ENCODE data around the gene BAIAP3. TPM values are rescaled to one million over a fixed set of nuclear protein-coding genes. Genes with fewer than 3 reads are reported as not detected.

BAIAP3 gene
- polyA plus RNA-seq, 1 experiment: 0.19 TPM

DNA sequence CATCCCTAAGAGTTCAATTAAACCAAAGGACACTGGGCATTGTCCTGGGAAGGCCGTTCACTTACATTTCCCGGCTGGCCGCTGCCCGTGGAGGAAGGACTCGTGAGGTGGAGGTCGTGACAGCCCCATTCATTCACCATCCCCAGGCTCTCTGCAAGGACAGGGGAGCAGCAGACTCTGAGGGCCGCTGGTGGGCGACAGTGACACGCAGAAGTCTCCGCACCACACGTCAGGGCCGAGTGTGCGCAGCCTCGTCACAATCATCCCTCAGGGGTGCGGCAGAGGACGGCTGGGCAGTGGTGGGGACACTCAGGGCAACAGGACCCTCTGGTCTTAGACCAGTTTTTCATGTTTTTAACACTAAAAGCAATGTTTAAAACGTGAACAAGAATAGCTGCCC lies 59.4 kb downstream of the BAIAP3 start:
- DNase-seq (ENCODE audit: low read depth, low spot score): no peak
- H3K4me3 ChIP-seq (ENCODE audit: low read depth, low read length): no peak overlapping the region
- no peak overlapping the region for H3K27ac ChIP-seq (ENCODE audit: low read depth, low read length)
- no peaks in the 10 kb centered on the region for H3K27me3 ChIP-seq (ENCODE audit: control insufficient read depth, insufficient read depth, low read length)
- H3K9me3 ChIP-seq (ENCODE audit: control insufficient read depth, insufficient read depth, low read length): no peaks in the 10 kb centered on the region
- TF ChIP-seq, protein P1, sequence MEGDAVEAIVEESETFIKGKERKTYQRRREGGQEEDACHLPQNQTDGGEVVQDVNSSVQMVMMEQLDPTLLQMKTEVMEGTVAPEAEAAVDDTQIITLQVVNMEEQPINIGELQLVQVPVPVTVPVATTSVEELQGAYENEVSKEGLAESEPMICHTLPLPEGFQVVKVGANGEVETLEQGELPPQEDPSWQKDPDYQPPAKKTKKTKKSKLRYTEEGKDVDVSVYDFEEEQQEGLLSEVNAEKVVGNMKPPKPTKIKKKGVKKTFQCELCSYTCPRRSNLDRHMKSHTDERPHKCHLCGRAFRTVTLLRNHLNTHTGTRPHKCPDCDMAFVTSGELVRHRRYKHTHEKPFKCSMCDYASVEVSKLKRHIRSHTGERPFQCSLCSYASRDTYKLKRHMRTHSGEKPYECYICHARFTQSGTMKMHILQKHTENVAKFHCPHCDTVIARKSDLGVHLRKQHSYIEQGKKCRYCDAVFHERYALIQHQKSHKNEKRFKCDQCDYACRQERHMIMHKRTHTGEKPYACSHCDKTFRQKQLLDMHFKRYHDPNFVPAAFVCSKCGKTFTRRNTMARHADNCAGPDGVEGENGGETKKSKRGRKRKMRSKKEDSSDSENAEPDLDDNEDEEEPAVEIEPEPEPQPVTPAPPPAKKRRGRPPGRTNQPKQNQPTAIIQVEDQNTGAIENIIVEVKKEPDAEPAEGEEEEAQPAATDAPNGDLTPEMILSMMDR (IDR thresholded peaks at IDR 0.05; ENCODE audit: low read depth, low read length): no peak
- POLR2A ChIA-PET: no interaction called here
- CTCF ChIA-PET: no interaction called here

DNA sequence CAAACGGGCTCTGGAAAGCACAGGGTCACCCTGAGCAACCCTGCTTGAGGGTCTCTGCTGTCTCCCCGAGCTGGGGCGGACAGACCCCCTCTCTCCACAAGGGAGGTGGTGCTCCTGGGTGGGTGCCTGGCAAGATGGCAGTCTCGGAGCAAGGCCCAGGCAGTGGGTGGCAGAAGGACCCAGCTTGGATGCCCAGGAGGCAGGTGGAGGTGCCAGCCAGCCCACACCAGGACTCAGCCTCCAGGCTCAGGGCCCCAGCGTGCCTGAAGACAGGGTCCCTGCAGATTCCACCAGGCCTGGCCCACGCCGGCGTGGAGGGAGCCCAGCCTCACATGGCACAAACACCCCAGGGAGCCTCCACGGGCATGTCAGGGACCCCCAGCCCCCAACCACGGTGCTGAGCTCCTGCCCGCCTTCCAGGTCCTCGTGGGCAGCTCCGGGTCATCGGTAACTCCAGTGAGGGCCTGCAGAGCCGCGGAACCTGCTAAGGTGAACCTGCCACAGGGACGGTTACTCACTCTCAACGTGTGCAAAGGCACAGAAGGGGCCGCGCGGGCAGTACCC lies 60.2 kb downstream of the BAIAP3 start:
- CTCF ChIA-PET: no interaction called here

DNA sequence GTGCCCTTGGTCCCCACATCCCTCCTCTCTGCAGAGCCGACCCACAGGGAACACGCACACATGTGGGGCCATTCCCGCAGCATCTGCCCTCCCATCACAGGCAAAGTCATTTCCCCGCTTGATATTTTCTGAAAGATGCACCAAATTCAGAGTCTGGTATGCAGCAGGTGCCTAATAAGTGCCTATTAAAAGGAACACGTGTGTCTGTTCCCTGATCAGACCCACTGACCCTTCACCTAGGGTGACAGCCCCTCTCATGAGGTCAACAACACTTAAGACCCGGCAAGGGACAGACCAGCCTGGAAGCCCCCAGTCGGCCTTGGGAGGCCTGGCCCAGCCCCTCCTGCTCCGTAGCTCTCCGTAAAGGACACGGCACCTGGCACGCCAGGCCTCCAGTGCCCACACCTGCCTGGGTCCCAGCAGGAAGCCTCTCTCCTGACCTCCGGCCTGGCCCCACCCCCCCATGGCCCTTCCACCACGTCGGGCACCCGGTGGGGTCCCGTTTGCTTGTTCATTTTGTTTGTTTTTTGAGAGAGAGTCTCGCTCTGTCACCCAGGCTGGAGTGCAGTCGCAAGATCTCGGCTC lies 61.0 kb downstream of the BAIAP3 start:
- ChIA-PET POLR2A (no interaction called here), CTCF (no interaction called here)
- Histone ChIP-seq H3K4me3 (ENCODE audit: low read depth, low read length) (no peak overlapping the region), H3K27ac (ENCODE audit: low read depth, low read length) (no peak overlapping the region), H3K9me3 (ENCODE audit: control insufficient read depth, insufficient read depth, low read length) (no peaks in the 10 kb centered on the region; the same call in 1 of the 2 replicates), H3K27me3 (ENCODE audit: control insufficient read depth, insufficient read depth, low read length) (no peaks in the 10 kb centered on the region)
- TF ChIP-seq, protein P1 (IDR thresholded peaks at IDR 0.05; ENCODE audit: low read depth, low read length): no peak
- no peak for DNase-seq (ENCODE audit: low read depth, low spot score)

More for the DNA sequence above, 60.2 kb downstream of the BAIAP3 start:
- POLR2A ChIA-PET: no interaction called here
- Histone ChIP-seq H3K4me3 (ENCODE audit: low read depth, low read length) (no peak overlapping the region), H3K27ac (ENCODE audit: low read depth, low read length) (no peak overlapping the region), H3K27me3 (ENCODE audit: control insufficient read depth, insufficient read depth, low read length) (no peaks in the 10 kb centered on the region), H3K9me3 (ENCODE audit: control insufficient read depth, insufficient read depth, low read length) (no peaks in the 10 kb centered on the region; the same call in 1 of the 2 replicates)
- DNase-seq (ENCODE audit: low read depth, low spot score): no peak
- TF ChIP-seq, protein P1 (IDR thresholded peaks at IDR 0.05; ENCODE audit: low read depth, low read length): no peak

DNA sequence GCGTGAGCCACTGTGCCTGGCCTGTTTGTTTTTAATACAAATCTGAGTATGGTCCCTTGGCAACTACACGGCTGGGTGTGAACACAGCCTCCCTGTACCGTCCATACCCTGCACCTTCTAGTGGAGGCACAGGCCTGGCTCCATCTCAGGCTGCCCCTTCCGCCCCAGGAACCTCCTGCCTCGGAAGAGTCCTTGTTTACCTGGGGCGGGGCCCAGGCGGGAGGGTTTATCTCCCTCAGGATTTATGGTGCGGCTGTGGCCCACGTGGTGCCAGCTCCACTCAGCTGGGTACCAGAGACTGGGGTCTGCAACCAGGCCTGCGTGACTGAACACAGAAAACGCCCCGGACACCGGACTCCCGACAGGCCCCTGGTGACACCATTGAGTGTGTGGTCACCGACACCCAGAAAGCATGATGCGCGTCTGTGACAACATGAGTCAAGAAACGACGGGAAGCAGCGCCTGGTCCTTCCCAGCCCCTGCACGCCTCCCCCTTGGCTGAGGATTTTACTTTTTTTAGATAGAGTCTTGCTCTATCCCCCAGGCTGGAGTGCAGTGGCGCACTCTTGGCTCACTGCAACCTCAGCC lies 62.1 kb downstream of the BAIAP3 start:
- POLR2A ChIA-PET: no interaction called here

DNA sequence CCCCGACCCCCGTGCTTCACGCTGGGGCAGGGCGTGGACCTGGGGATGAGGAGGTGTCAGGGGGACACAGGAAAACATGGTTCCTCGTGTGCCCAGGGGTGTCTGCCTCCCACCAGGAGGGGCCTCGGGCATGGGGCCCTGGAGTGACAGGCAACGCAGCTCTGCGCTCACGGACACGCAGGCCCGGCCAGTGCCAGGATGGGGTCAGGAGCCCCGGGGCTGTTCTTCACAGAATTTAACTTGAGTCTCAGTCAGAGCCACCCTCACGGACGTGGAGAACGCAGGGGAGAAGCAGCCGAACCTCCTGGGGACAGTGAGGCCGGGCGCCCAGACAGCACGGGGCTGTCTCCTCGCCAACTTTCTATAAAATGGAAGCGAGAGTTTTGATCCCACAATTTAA lies 64.3 kb downstream of the BAIAP3 start:
- no peak overlapping the region for H3K4me3 ChIP-seq (ENCODE audit: low read depth, low read length)
- TF ChIP-seq, protein P1 (IDR thresholded peaks at IDR 0.05; ENCODE audit: low read depth, low read length): no peak
- DNase-seq (ENCODE audit: low read depth, low spot score): no peak
- no peaks in the 10 kb centered on the region for H3K27me3 ChIP-seq (ENCODE audit: control insufficient read depth, insufficient read depth, low read length)
- ChIA-PET POLR2A (no interaction called here), CTCF (no interaction called here)
- no peak overlapping the region for H3K27ac ChIP-seq (ENCODE audit: low read depth, low read length)
- no peaks in the 10 kb centered on the region; the same call in 1 of the 2 replicates for H3K9me3 ChIP-seq (ENCODE audit: control insufficient read depth, insufficient read depth, low read length)

More for the DNA sequence above, 62.1 kb downstream of the BAIAP3 start:
- no peak for DNase-seq (ENCODE audit: low read depth, low spot score)
- Histone ChIP-seq H3K27me3 (ENCODE audit: control insufficient read depth, insufficient read depth, low read length) (no peaks in the 10 kb centered on the region), H3K4me3 (ENCODE audit: low read depth, low read length) (no peak overlapping the region), H3K27ac (ENCODE audit: low read depth, low read length) (no peak overlapping the region), H3K9me3 (ENCODE audit: control insufficient read depth, insufficient read depth, low read length) (no peaks in the 10 kb centered on the region; the same call in 1 of the 2 replicates)
- CTCF ChIA-PET: no interaction called here
- TF ChIP-seq, protein P1 (IDR thresholded peaks at IDR 0.05; ENCODE audit: low read depth, low read length): no peak
